ENCODE results near the gene OR10A5.
"Not testable (repeated sequence)": the region's sequence is repeated elsewhere in the genome, so short reads cannot be mapped to it uniquely, and the experiment has no call there.

Gene OR10A5

DNA sequence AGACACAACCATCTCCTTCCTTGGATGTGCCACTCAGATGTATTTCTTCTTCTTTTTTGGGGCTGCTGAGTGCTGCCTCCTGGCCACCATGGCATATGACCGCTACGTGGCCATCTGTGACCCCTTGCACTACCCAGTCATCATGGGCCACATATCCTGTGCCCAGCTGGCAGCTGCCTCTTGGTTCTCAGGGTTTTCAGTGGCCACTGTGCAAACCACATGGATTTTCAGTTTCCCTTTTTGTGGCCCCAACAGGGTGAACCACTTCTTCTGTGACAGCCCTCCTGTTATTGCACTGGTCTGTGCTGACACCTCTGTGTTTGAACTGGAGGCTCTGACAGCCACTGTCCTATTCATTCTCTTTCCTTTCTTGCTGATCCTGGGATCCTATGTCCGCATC is 31.4 kb downstream of the OR10A5 start:
- no peak for DNase-seq

DNA sequence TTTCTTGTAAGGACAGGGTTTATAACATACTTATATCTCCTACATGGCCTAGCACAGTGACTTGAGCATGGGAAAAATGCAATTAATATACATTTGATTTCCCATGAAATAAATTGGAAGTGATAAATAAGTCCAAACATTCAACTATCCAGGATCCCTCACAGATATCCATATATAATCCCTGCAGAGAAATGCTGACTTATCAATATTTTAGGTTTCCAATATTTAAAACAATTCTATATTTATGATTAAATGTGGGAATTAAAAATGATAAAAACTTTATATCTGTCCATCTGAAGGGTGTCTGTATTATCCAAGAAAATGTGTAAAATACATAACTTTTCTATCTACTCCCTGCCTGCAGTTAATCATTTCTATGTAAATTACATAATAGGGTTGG is 37.3 kb downstream of the OR10A5 start:
- no peak for DNase-seq

DNA sequence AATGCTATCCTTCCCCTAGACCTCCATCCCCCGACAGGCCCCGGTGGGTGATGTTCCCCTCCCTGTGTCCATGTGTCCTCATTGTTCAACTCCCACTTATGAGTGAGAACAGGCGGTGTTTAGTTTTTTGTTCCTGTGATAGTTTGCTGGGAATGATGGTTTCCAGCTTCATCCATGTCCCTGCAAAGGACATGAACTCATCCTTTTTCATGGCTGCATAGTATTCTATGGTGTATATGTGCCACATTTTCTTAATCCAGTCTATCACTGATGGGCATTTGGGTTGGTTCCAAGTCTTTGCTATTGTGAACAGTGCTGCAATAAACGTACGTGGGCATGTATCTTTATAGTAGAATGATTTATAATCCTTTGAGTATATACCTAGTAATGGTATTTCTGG is 42.2 kb downstream of the OR10A5 start:
- DNase-seq = not testable (repeated sequence)

- DNase-seq = no peak
Observed at GRCh38 chr11:6888830-6889229, 43.3 kb downstream of the OR10A5 start.

DNA sequence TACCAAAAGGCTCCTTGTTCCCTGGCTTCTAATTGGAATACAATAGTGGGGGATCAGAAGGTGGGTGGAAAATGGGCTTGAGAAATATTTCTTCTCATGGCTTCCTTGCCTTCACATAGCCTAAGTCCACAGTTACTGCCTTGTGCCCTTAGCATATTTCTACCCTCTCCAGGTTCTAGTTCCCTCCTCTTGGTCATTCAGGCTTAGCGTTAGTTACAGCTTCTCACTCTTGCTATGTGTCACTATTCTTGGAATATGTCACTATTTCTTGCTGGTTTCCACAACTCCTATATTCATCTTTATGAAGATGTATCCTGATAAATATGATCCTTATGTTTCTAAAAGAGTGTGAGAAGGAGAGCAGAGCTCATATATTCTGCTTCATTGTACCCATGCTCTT is 44.4 kb downstream of the OR10A5 start:
- DNase-seq = no peak

GRCh38 chr11:6892400-6892799 is 46.9 kb downstream of the OR10A5 start, which contains the start of gene OR2D2:
Gene OR2D2, minus strand, starts transcription at chr11:6892500. Its CDS starts 0 bp downstream, at chr11:6892500.
- DNase-seq = no peak

- DNase-seq = no peak
Observed at GRCh38 chr11:6894097-6894496, 48.6 kb downstream of the OR10A5 start.

DNA sequence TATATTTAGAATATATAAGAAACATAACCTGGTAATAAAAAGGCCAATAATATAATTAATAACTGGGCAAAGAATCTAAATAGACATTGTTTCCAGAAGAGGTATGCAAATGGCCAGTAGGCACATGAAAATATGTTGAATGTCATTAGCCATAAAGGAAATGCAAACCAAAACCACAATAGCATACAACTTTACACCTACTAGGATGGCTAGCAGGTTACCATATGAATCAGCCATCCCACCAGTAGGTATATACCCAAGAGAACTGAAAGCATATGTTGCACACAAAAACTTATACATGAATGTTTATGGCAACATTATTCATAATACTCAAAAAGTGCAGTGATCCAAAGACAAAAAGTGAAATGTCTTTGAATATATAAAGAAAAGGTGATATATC is 49.5 kb downstream of the OR10A5 start:
- no peak for DNase-seq
